ENCODE measurements around the gene STARD9. TPM values are rescaled to one million over a fixed set of nuclear protein-coding genes. Genes with fewer than 3 reads are reported as not detected.

The STARD9 gene
- polyA plus RNA-seq, 3 donors: 0.39 TPM; not detected in 2

DNA sequence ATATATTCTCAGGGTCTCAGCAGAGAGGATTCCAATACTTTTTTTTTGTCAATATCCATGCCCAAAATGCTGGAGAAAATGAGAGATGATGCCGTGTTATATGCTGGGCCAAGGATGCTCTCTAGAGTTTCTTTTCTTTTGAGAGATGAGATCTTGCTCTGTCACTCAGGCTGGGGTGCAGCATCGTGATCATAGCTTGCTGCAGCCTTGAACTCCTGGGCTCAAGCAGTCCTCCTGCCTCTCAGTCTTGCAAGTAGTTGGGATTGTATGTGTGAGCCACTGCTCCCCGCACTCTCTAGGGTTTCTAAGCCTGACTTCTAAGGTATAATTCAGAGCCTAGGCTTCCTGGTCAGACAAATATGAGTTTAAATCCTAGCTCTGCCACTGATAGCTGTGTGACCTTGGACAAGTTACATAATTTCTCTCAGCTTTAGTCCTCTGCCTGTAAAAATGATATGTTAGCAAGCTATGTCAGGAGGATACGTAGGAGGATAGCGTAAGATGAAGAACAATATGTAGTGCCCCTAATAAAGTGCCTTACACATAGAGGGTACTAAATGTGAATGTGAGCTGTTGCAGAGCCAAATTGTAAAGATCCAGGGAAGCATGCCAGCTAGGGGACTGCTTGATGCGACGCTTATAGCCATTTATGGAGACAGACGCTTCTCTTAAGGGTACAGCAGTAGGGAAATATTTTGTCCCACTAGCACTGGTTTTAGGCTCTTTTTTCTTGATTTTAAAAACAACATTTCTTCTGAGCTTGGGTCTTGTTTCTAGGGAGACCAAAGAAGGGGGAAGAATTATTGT, 7.4 kb downstream of the STARD9 start:
- TF ChIP-seq, protein P1, sequence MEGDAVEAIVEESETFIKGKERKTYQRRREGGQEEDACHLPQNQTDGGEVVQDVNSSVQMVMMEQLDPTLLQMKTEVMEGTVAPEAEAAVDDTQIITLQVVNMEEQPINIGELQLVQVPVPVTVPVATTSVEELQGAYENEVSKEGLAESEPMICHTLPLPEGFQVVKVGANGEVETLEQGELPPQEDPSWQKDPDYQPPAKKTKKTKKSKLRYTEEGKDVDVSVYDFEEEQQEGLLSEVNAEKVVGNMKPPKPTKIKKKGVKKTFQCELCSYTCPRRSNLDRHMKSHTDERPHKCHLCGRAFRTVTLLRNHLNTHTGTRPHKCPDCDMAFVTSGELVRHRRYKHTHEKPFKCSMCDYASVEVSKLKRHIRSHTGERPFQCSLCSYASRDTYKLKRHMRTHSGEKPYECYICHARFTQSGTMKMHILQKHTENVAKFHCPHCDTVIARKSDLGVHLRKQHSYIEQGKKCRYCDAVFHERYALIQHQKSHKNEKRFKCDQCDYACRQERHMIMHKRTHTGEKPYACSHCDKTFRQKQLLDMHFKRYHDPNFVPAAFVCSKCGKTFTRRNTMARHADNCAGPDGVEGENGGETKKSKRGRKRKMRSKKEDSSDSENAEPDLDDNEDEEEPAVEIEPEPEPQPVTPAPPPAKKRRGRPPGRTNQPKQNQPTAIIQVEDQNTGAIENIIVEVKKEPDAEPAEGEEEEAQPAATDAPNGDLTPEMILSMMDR (IDR thresholded peaks at IDR 0.05): no peak
- H2AFZ ChIP-seq (ENCODE audit: insufficient read depth, low read depth, low read length, poor library complexity, severe bottlenecking): no peak overlapping the region
- no peak overlapping the region for H3K4me2 ChIP-seq (replicated peaks; ENCODE audit: extremely low read depth, low read length, poor library complexity, severe bottlenecking)
- 93% methylated on average over 4 of the region's 8 CpGs for WGBS (ENCODE audit: insufficient coverage)
- H3K9me3 ChIP-seq (replicated peaks in 1 of 2; ENCODE audit: control insufficient read depth in 1 of 2, insufficient read depth in 1 of 2, low read length in 2 of 2): no peaks in the 10 kb centered on the region
- no peak overlapping the region for H3K27ac Mint-ChIP-seq
- H3K9ac ChIP-seq (ENCODE audit: insufficient read depth, low read length, poor library complexity, severe bottlenecking): no peak overlapping the region
- H4K20me1 ChIP-seq (ENCODE audit: insufficient read depth, low read length): no peaks in the 10 kb centered on the region
- peaks cover 30 to 45% (median 41%) of the 10 kb centered on the region in 3 donors for H3K27me3 Mint-ChIP-seq (ENCODE audit: low read depth in 3 of 3)
- intact Hi-C loops (cut with micrococcal nuclease): no loop called here
- H3K4me3 Mint-ChIP-seq: no peak overlapping the region
- H3K27ac ChIP-seq (ENCODE audit: low read depth in 1 of 2, low read length in 2 of 2): no peak overlapping the region
- no peaks in the 10 kb centered on the region for H3K79me2 ChIP-seq (ENCODE audit: insufficient read depth, low read length)
- no peak for DNase-seq
- peaks cover 5 to 20% of the 10 kb centered on the region in 2 donors for H3K27me3 ChIP-seq (ENCODE audit: control insufficient read depth in 2 of 2, insufficient read depth in 2 of 2, low read length in 2 of 2)
- H3K4me1 Mint-ChIP-seq: peaks cover 13% of the 10 kb centered on the region
- H3K36me3 Mint-ChIP-seq: no peaks in the 10 kb centered on the region
- H3K4me1 ChIP-seq (ENCODE audit: control insufficient read depth in 1 of 2, insufficient read depth in 2 of 2, low read length in 2 of 2): peaks cover 11 to 13% of the 10 kb centered on the region in 2 donors
- H3K9me3 Mint-ChIP-seq: no peaks in the 10 kb centered on the region
- H3K4me3 ChIP-seq (replicated peaks in 1 of 3; ENCODE audit: low read depth in 2 of 3, low read length in 3 of 3): no peak overlapping the region
- H3K36me3 ChIP-seq (replicated peaks in 1 of 2; ENCODE audit: control insufficient read depth in 1 of 2, insufficient read depth in 2 of 2, low read length in 2 of 2): no peaks in the 10 kb centered on the region

DNA sequence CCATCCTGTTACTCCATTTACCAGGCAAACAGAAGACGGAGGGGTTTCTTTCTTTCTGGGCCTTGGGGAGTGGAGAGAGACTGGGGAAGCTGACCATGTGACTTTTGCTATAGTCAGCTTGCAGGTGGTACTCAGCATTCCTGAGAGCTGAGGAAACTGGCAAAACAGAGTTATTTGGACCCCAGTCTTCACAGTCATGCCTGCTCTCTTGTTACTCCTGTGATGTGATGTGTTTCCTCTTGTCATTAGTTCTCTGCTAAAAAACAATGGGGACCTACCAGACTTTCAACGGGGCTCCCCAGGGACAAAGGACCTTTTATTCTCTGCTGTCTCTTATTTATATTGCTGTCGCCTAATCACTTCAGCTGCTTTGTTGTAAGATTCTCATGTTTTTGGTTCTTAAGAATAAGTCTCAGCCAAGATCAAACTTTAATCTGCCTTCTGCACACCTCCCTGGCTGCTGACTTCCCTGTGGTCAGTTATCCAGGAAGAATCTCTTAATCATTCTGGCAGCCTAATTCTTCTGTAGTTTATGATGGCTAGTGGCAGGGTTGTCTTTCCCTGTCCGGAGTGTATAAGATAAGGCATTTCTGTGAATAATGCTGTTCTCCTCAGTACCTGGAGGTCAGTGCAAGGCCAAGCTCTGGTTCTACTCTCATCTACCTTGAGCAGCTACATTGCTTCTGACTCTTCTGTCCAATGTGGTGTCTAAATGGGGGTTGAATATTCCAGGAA, 8.8 kb downstream of the STARD9 start:
- peaks cover 5 to 17% of the 10 kb centered on the region in 2 donors for H3K27me3 ChIP-seq (ENCODE audit: control insufficient read depth in 2 of 2, insufficient read depth in 2 of 2, low read length in 2 of 2)
- Mint-ChIP-seq H3K27ac (no peak overlapping the region), H3K4me3 (no peak overlapping the region), H3K4me1 (peaks cover 13% of the 10 kb centered on the region), H3K9me3 (no peaks in the 10 kb centered on the region), H3K27me3 (ENCODE audit: low read depth in 3 of 3) (peaks cover 21 to 33% (median 31%) of the 10 kb centered on the region in 3 donors), H3K36me3 (no peaks in the 10 kb centered on the region)
- H4K20me1 ChIP-seq (ENCODE audit: insufficient read depth, low read length): no peaks in the 10 kb centered on the region
- no CpG with 5 or more reads among the region's 4 CpGs for WGBS (ENCODE audit: insufficient coverage)
- H3K36me3 ChIP-seq (replicated peaks in 1 of 2; ENCODE audit: control insufficient read depth in 1 of 2, insufficient read depth in 2 of 2, low read length in 2 of 2): no peaks in the 10 kb centered on the region
- peak overlapping the region; percentile 1 for H2AFZ ChIP-seq (ENCODE audit: insufficient read depth, low read depth, low read length, poor library complexity, severe bottlenecking)
- H3K9ac ChIP-seq (ENCODE audit: insufficient read depth, low read length, poor library complexity, severe bottlenecking): no peak overlapping the region
- H3K4me1 ChIP-seq (ENCODE audit: control insufficient read depth in 1 of 2, insufficient read depth in 2 of 2, low read length in 2 of 2): peaks cover 11 to 13% of the 10 kb centered on the region in 2 donors
- no peaks in the 10 kb centered on the region for H3K79me2 ChIP-seq (ENCODE audit: insufficient read depth, low read length)
- no peak overlapping the region for H3K4me2 ChIP-seq (replicated peaks; ENCODE audit: extremely low read depth, low read length, poor library complexity, severe bottlenecking)
- TF ChIP-seq, protein P1 (IDR thresholded peaks at IDR 0.05): no peak
- no peaks in the 10 kb centered on the region for H3K9me3 ChIP-seq (replicated peaks in 1 of 2; ENCODE audit: control insufficient read depth in 1 of 2, insufficient read depth in 1 of 2, low read length in 2 of 2)
- no peak for DNase-seq
- intact Hi-C loops (cut with micrococcal nuclease): no loop called here
- no peak overlapping the region for H3K4me3 ChIP-seq (replicated peaks in 1 of 3; ENCODE audit: low read depth in 2 of 3, low read length in 3 of 3)
- no peak overlapping the region for H3K27ac ChIP-seq (ENCODE audit: low read depth in 1 of 2, low read length in 2 of 2)
